NCI-H1417 treated with DMSO at 0.1 percent for 48 hours (cell line): Measurements from ENCODE around the gene SHISA5.

Source experiments
- DNase-seq: peaks from one replicate; lab custom pipeline; 2025; lab: John Stamatoyannopoulos, UW

The SHISA5 gene

DNA sequence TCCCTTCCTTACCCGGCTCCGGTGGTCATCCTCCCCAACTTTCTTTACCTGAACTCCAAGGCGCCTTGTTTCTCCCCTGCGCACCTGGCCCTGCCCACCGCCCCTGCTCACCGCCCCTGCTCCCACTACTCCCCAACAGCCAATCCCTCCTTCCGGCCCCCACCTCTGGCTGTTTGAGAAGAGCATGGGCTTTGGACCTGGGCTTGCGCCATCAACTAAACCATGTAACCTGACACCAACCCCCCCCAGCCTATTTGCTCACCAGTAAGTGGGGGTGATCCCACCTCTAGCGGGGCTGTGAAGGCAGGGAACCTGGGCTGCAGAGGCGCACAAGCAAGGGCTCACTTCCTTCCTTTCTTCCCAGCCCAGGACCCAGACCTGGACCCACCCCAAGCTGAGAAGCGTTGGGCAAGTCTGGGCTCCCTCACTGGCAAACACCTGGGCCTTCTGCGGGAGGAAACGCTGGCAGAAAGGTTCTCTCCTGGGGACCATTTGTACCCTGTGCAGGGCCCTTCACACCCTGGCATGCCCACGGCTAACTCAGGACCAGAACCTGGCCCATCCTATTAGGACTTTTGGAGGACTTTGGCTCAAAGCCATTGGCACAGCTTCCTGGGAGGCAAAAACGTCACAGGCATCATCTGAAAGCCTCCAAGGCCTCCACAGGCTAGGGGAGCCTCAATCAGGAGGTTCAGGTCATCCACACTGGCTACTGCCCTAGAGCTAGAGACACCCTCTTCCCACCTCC is 73.8 kb downstream of the SHISA5 start, which contains the start of gene PLXNB1:
Gene PLXNB1, minus strand, starts transcription at position 127 of the 748 bp plus-strand sequence. CDS start 5,475 bp downstream, outside the sequence.
- DNase-seq: no peak

DNA sequence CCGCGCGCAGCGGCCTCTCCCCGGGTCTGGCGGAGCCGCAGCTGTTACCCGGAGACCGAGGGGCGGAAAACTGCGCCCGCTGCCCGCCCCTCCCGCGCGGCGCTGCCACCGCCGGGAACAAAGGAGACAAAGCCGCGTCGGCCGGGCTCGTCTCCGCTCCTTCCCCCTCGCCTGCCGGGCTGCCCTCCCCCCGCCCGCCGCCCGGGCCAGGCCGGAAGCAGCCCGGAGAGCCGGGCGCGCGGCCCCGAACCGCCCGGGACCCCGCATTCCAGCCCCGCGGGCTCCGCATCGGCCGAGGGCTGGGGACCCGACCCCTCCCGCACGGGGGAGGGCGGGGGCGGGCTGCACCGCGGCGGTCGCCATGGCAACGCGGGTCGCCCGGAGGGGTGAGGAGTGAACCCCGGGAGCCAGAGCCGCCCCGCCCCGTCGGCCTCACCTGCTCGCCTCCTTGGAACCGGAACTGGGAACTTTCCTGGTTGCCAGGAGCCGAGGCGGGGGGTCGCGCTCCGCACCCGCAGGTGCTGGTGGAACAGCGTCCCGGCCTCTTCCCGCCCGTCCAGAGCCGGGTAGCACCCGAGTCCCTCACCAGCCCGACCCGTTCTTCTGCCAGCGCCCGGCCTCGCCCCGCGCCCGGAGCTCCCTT is 74.5 kb downstream of the SHISA5 start:
- no peak for DNase-seq

- no peak for DNase-seq
These were observed 75.2 kb downstream of the SHISA5 start for GRCh38 chr3:48428572-48429316.

DNA sequence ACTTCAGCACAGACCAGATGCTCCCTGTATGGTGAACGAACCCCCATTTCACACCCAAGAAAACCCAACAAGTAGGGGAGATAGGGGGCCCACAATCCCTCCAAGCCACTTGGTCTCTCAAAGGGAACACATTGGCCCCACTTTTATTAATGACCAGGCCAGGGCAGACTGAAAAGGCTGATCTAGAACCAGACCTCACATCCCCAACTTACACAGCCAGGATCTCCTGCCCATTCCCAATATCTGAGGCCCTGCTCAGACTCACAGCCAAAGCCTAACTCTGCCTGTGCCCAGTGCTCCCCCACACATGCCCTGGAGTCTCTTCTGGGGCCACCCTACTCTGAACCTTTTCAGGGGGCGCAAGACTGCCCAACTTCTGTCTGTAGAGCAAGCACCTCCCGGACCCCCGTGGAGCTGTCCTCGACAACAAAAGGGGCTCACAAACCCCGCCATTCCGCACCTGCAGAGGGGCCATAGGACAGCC is 75.8 kb downstream of the SHISA5 start:
- DNase-seq: no peak

DNA sequence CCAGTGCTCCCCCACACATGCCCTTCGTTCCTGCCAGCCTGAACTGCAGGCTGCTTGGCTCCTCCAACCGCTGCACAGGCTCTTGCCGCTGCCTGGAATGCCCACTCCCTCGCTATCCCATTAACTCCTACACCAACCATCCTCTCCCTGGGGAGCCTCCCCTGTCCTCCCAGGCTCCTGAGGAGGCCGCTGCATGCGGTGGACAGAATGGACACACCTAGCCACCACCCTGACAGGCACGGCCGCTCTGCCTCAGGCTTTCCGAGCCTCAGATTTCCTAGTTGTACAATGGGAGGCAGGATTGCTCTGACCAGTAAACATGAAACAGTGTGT is 76.4 kb downstream of the SHISA5 start:
- no peak for DNase-seq

GRCh38 chr3:48426944-48427629 is 76.9 kb downstream of the SHISA5 start:
- DNase-seq: no peak

DNA sequence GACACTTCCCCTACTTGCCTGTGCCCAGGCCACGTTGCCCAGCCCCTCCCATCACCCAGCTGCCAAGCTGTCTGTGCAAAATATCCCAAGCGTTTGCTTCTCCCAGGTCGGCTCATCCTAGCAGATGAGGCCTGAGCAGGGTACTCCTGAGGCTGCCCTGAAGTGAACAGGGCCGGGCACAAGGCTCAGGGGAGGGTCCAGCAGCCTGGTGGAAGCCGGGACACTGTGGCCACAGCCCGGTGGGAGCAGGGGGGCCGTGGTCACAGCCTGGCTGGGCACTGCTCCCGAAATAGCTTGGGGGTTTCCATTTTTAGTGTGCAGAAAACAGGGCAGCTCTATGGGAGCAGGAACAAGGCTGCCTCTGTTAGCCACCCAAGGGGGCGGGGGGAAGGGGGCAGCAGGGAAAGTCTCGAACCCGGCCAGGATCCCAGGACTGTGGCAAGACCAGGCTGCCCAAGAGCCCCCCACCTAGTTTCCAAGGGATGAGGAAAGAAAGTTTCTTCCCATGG is 77.5 kb downstream of the SHISA5 start:
- DNase-seq: no peak

DNA sequence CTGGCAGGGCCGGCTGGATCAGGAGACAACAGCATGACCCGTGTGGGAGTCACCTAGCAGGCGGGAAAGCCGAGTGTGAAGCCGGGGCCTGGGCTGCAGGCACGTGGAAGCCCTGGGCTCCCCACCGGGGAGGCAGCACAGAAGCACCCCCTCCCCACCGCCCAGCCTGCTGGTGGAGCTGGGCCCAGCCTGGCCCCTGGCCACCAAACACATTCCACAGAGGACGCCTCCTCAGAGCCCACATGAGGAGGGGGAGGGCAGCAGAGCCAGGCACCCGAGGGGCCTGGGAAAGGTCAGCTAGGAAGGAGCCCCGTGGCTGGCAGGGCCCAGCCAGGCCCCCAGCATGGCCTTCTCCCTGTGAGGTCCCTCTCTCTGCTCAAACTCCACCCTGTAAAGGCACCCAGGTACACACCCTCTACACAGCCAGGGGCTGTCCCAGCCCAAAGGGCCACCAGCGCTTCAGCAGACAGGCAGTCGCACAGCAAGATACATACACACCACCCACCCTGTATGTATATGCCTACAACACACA is 78.6 kb downstream of the SHISA5 start:
- DNase-seq: no peak

- DNase-seq: no peak
These were observed 79.9 kb downstream of the SHISA5 start for GRCh38 chr3:48423883-48424695.

- no peak for DNase-seq
These were observed 80.6 kb downstream of the SHISA5 start for GRCh38 chr3:48423241-48423882.

GRCh38 chr3:48422681-48423080 is 81.3 kb downstream of the SHISA5 start:
- DNase-seq: no peak

DNA sequence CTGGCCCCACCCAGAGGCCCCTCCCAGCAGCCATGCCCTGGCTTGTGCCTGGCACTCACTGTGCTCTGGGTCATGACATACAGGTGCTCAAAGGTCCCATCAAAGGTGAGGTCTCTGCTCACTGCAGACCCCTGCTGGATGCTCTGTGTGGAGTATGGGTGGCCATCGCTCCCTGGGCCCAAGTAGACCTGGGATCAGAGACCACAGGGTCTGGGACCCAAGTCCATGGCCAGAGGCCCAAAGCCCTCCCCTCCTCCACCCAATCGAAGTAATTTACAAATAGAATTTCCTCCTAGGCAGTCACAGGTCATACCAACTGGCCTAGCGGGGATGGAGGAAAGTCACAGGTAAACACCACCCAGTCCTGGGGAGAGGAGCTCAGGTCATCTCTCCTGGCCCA is 81.7 kb downstream of the SHISA5 start:
- no peak for DNase-seq

DNA sequence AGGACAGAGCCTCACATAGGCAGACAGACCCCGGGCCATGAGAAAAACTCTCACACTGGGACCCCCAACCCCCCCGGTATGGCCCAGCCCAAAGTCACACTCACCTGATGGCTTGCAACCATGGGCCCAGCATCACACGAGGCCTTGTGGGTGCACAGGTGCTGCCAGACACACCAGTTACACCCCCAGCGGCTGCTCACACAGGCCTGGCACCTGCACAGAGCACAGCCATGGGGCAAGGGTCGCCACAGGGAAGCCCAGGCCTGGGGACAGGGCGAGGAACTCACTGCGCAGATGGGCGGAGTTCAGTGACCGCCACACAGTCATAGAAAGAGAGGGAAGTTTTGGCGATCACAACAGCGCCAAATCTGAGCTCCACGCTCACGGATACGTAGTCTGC is 83.4 kb downstream of the SHISA5 start:
- no peak for DNase-seq

DNA sequence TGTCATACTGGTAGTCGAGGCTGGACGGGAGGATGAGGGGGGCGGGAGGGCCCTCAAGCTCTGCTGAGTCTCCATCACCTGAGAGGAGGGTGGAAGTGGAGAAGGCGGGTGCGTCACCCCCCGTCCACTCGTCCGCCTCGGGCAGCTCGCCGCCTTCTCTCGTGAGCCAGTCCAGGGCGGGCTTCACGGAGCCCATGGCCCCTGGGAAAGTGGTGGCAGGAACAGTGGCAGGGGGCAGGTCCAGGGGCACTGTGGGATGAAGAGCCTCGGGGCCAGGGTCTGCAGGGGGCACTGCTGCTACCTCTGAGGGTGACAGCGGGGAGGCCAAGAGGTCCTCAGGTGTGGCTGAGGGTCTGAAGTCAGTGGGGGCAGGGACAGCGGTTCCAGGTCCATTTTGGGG is 84.4 kb downstream of the SHISA5 start:
- no peak for DNase-seq

GRCh38 chr3:48419149-48419548 is 84.8 kb downstream of the SHISA5 start:
- DNase-seq: no peak

DNA sequence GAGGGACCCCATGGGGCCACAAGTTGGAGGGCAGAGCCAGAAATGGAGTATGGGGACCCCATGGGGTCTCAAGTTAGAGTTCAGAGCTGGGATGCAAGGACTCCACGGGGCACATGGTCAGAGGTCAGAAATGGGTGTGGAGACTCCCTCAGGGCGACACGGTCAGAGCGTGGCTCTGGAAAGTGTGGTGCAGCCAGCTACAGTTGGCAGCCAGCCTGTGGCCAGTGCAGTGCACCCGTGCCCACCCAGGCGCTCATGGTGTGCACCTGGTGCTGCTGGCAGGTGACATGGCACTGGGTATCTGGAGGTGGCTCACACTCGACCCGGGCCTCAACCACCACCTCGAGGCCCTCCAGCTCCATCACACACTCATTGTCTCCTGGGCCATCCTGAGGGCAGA is 85.3 kb downstream of the SHISA5 start:
- no peak for DNase-seq

GRCh38 chr3:48418140-48418539 is 85.8 kb downstream of the SHISA5 start:
- no peak for DNase-seq
